ENCODE measurements around the gene TMEM204. TPM values are rescaled to one million over a fixed set of nuclear protein-coding genes. Genes with fewer than 3 reads are reported as not detected.

TMEM204 gene
- total RNA-seq, 4 donors from 2014 or later, result 38.5 to 85.3 (median 66.0) TPM

DNA sequence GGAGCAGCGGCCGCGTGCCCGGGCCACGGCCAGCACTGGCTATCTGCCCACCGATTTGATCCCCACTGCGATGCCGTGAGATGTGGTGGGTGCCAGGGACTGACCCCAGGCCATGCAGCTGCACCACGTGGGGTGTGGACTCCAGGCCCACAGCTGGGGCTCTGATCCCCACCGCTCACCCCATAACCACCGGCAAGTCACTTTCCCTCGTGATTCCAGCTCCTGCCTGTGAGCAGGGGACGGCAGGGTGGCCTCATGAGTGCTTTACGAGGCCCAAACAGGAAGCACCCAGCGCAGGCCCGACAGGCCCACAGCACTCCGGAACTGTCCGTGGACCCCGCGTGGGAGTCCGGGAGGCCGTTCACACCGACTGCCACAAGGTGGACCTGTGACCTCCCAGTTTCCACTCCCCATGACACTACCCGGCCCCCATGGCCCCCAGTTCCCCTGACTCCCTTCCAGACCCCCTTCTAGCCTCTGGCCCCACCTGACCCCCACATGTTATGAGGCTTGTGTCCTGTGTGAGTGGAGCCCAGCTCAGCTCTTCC is 45.3 kb upstream of the TMEM204 start:
- no peak for DNase-seq
- no peak overlapping the region for H3K4me3 ChIP-seq (replicated peaks in 1 of 3)
- TF ChIP-seq POLR2A (IDR thresholded peaks at IDR 0.05), result no peak
- TF ChIP-seq, protein P1, sequence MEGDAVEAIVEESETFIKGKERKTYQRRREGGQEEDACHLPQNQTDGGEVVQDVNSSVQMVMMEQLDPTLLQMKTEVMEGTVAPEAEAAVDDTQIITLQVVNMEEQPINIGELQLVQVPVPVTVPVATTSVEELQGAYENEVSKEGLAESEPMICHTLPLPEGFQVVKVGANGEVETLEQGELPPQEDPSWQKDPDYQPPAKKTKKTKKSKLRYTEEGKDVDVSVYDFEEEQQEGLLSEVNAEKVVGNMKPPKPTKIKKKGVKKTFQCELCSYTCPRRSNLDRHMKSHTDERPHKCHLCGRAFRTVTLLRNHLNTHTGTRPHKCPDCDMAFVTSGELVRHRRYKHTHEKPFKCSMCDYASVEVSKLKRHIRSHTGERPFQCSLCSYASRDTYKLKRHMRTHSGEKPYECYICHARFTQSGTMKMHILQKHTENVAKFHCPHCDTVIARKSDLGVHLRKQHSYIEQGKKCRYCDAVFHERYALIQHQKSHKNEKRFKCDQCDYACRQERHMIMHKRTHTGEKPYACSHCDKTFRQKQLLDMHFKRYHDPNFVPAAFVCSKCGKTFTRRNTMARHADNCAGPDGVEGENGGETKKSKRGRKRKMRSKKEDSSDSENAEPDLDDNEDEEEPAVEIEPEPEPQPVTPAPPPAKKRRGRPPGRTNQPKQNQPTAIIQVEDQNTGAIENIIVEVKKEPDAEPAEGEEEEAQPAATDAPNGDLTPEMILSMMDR (IDR thresholded peaks at IDR 0.05), result no peak
- H3K36me3 ChIP-seq, result no peaks in the 10 kb centered on the region
- H3K27me3 ChIP-seq, result no peaks in the 10 kb centered on the region
- no peaks in the 10 kb centered on the region for H3K9me3 ChIP-seq
- 85 to 89% methylated on average over 15 to 17 of the region's 24 CpGs for WGBS, 2 donors
- intact Hi-C loops (cut with DNase I), result no loop called here
- H3K27ac ChIP-seq, result no peak overlapping the region
- peaks cover 0 to 5% of the 10 kb centered on the region in 2 donors for H3K4me1 ChIP-seq

- TF ChIP-seq POLR2A (IDR thresholded peaks at IDR 0.05), result no peak
- TF ChIP-seq, protein P1 (IDR thresholded peaks at IDR 0.05), result no peak
- Histone ChIP-seq H3K4me1 (peaks cover 0 to 5% of the 10 kb centered on the region in 2 donors), H3K27me3 (no peaks in the 10 kb centered on the region), H3K36me3 (no peaks in the 10 kb centered on the region), H3K27ac (no peak within 1 kb of the TSS), H3K4me3 (replicated peaks in 1 of 3) (no peak within 1 kb of the TSS), H3K9me3 (no peaks in the 10 kb centered on the region)
- intact Hi-C loops (cut with DNase I), result no loop called here
- no peak for DNase-seq
- 85 to 87% methylated on average over 19 of the region's 19 CpGs for WGBS, 2 donors
Observed at GRCh38 chr16:1488619-1489018, 44.8 kb upstream of the TMEM204 start, which contains the start of gene PTX4. TSS of gene PTX4 (minus strand) at chr16:1488944. CDS start at chr16:1488909, 35 bp downstream.

DNA sequence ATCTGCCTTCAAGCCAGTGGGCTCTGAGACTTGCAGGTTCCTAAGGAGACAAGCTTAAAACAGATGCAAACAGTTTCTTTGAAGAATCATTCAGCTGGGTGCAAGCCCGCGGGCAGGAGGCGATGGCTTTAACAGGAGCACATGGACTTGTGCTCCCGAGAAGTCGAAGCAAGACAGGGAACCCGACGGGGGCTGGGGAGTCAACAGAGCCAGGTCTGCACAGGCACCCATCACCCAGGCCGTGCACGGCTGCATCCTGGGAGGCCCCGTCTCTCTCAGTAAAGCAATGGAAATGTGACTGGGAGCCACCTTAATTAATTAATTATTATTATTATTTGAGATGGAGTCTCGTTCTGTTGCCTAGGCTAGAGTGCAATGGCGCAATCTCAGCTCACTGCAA is 44.4 kb upstream of the TMEM204 start:
- no peak for DNase-seq
- no peaks in the 10 kb centered on the region for H3K36me3 ChIP-seq
- no peak overlapping the region for H3K27ac ChIP-seq
- WGBS, 2 donors, result 86 to 93% methylated on average over 8 to 12 of the region's 12 CpGs
- no peak for TF ChIP-seq POLR2A (IDR thresholded peaks at IDR 0.05)
- TF ChIP-seq, protein P1 (IDR thresholded peaks at IDR 0.05), result no peak
- intact Hi-C loops (cut with DNase I), result no loop called here
- H3K4me1 ChIP-seq, result peaks cover 4 to 8% of the 10 kb centered on the region in 2 donors
- no peaks in the 10 kb centered on the region for H3K27me3 ChIP-seq
- no peaks in the 10 kb centered on the region for H3K9me3 ChIP-seq
- no peak overlapping the region for H3K4me3 ChIP-seq (replicated peaks in 1 of 3)

DNA sequence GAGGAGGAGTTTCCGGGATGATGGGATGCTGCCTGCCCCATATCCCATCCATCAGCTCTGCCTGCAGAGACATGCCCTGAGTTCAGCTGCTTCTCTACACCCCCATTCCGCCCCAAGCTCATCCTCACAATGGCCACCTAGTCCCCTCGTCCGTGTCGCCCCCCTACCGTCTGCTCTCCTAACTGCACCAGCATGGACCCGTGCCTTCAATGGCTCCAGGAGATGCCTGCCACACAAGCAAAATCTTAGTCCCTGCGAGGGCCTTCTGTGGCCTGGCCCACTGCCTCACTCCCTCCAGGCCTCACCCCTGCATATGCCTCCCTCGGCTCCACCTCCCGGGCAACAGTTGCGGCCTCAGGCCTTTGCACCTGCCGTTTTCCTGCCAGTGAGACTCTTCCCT is 42.1 kb upstream of the TMEM204 start:
- WGBS, 2 donors, result 84 to 87% methylated on average over 12 of the region's 12 CpGs
- TF ChIP-seq, protein P1 (IDR thresholded peaks at IDR 0.05), result no peak
- TF ChIP-seq POLR2A (IDR thresholded peaks at IDR 0.05), result no peak
- intact Hi-C loops (cut with DNase I), result loop anchor here (5.0 kb wide), 1 partner anchor 111 kb away; no protein-coding TSS in a partner anchor
- H3K27ac ChIP-seq, result no peak overlapping the region
- no peaks in the 10 kb centered on the region for H3K9me3 ChIP-seq
- no peak overlapping the region for H3K4me3 ChIP-seq (replicated peaks in 1 of 3)
- H3K27me3 ChIP-seq, result no peaks in the 10 kb centered on the region
- peaks cover 10 to 20% of the 10 kb centered on the region in 2 donors for H3K4me1 ChIP-seq
- DNase-seq, result no peak
- peaks cover 5 to 9% of the 10 kb centered on the region in 2 donors for H3K36me3 ChIP-seq

GRCh38 chr16:1492082-1492922 is 41.2 kb upstream of the TMEM204 start:
- 84 to 86% methylated on average over 23 of the region's 23 CpGs for WGBS, 2 donors
- intact Hi-C loops (cut with DNase I), result loop anchor here (5.0 kb wide), 1 partner anchor 110 kb away; no protein-coding TSS in a partner anchor

More at GRCh38 chr16:1492082-1492922, 41.2 kb upstream of the TMEM204 start:
- Histone ChIP-seq H3K9me3 (no peaks in the 10 kb centered on the region), H3K36me3 (peaks cover 5 to 13% of the 10 kb centered on the region in 2 donors), H3K27ac (peak overlapping the region in 1 of 3 donors; percentile 78), H3K4me3 (replicated peaks in 1 of 3) (peak overlapping the region in 1 of 3 donors; percentile 74), H3K27me3 (no peaks in the 10 kb centered on the region), H3K4me1 (peaks cover 10 to 20% of the 10 kb centered on the region in 2 donors)
- DNase-seq, result no peak
- no peak for TF ChIP-seq POLR2A (IDR thresholded peaks at IDR 0.05)
- TF ChIP-seq, protein P1 (IDR thresholded peaks at IDR 0.05), result no peak

Measured in thyroid gland (tissue), 4 donors.